ENCODE measurements around the gene ARHGEF19. TPM values are rescaled to one million over a fixed set of nuclear protein-coding genes. Genes with fewer than 3 reads are reported as not detected.

Gene ARHGEF19
- polyA plus RNA-seq, 3 donors: 5.5 to 8.4 (median 6.8) TPM

- no peak overlapping the region for H3K27ac ChIP-seq (ENCODE audit: low read depth, low read length)
- 90 to 94% (median 92%) methylated on average over 39 of the region's 39 CpGs for WGBS, 3 donors
Observed at GRCh38 chr1:16148329-16149092, 63.9 kb downstream of the ARHGEF19 start.

Other genes starting within 250 kb of the ARHGEF19 start
- 10 to 100 TPM; 23.9 to 36.2 (median 33.9) TPM for gene ZBTB17, start 236.6 kb downstream of the ARHGEF19 start, polyA plus RNA-seq
- gene SRARP, start 208.4 kb downstream of the ARHGEF19 start, polyA plus RNA-seq: not detected
- 100 to 1,000 TPM in 2 of 3 donors, 10 to 100 TPM in 1; 60.6 to 734 (median 229) TPM for gene HSPB7, start 194.6 kb downstream of the ARHGEF19 start, polyA plus RNA-seq
- 1 to 10 TPM in 1 of 3 donors, under 1 TPM in 2; 0.22 to 2.4 (median 0.79) TPM for gene CLCNKA, start 190.6 kb downstream of the ARHGEF19 start, polyA plus RNA-seq
- under 1 TPM in 2 of 3 donors, not detected in 1; 0.19 to 0.64 TPM for gene CLCNKB, start 168.9 kb downstream of the ARHGEF19 start, polyA plus RNA-seq
- gene FAM131C, start 139.0 kb downstream of the ARHGEF19 start, polyA plus RNA-seq: 1 to 10 TPM in 1 of 3 donors, under 1 TPM in 1, not detected in 1; 0.04 to 1.6 TPM
- gene EPHA2, start 56.6 kb downstream of the ARHGEF19 start, polyA plus RNA-seq: 10 to 100 TPM in 1 of 3 donors, 1 to 10 TPM in 2; 4.1 to 20.0 (median 9.4) TPM
- gene CPLANE2, start 24.5 kb upstream of the ARHGEF19 start, polyA plus RNA-seq: 1 to 10 TPM; 1.8 to 3.3 (median 3.2) TPM
- gene FBXO42, start 139.8 kb upstream of the ARHGEF19 start, polyA plus RNA-seq: 10 to 100 TPM in 2 of 3 donors, 1 to 10 TPM in 1; 7.4 to 12.4 (median 10.1) TPM
- gene SZRD1, start 154.6 kb upstream of the ARHGEF19 start, polyA plus RNA-seq: 10 to 100 TPM; 30.1 to 93.6 (median 84.9) TPM
- under 1 TPM; 0.11 to 0.36 (median 0.13) TPM for gene SPATA21, start 224.8 kb upstream of the ARHGEF19 start, polyA plus RNA-seq
- gene NECAP2, start 228.1 kb upstream of the ARHGEF19 start, polyA plus RNA-seq: 10 to 100 TPM; 17.6 to 56.8 (median 36.4) TPM

All from adipose tissue (tissue), 3 donors.